Measurements from ENCODE around the gene SNRPD1. TPM values are rescaled to one million over a fixed set of nuclear protein-coding genes. Genes with fewer than 3 reads are reported as not detected.

The SNRPD1 gene
- total and polyA plus RNA-seq, 8 donors, result 28.0 to 149 (median 137) TPM

- H3K36me3 ChIP-seq, result peaks cover 0 to 3% of the 10 kb centered on the region in 2 donors
- no peak overlapping the region for H3K4me3 ChIP-seq
- no peaks in the 10 kb centered on the region for H3K9me3 ChIP-seq
- DNase-seq (no peak), ATAC-seq (no peak)
- no peaks in the 10 kb centered on the region for H3K27me3 ChIP-seq
- TF ChIP-seq, protein P1, sequence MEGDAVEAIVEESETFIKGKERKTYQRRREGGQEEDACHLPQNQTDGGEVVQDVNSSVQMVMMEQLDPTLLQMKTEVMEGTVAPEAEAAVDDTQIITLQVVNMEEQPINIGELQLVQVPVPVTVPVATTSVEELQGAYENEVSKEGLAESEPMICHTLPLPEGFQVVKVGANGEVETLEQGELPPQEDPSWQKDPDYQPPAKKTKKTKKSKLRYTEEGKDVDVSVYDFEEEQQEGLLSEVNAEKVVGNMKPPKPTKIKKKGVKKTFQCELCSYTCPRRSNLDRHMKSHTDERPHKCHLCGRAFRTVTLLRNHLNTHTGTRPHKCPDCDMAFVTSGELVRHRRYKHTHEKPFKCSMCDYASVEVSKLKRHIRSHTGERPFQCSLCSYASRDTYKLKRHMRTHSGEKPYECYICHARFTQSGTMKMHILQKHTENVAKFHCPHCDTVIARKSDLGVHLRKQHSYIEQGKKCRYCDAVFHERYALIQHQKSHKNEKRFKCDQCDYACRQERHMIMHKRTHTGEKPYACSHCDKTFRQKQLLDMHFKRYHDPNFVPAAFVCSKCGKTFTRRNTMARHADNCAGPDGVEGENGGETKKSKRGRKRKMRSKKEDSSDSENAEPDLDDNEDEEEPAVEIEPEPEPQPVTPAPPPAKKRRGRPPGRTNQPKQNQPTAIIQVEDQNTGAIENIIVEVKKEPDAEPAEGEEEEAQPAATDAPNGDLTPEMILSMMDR (IDR thresholded peaks at IDR 0.05), result no peak
- peaks cover under 1 to 17% of the 10 kb centered on the region in 2 donors for H3K4me1 ChIP-seq
- intact Hi-C loops (cut with DNase I), result no loop called here
- H3K27ac ChIP-seq, result no peak overlapping the region
These were observed 18.4 kb upstream of the SNRPD1 start for GRCh38 chr18:21593540-21594257.

DNA sequence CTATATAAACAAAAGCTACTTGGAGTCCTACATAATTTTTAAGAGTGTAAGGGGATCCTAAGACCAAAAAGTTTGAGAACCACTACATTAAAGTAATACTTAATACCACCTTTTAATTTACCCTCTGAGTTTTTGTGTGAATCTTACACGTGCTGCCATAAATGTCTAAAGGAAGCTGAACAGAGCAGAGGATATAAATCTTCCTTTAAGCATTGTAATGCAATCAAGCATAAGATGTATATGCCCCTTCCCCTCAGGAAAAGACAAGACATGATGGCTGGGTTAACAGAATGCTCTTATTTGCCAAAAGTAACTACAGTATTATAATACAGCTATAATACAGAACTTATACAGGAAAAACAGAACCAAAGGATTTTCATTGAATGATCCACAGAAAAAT, 14.5 kb upstream of the SNRPD1 start:
- Histone ChIP-seq H3K27ac (no peak overlapping the region), H3K9me3 (no peaks in the 10 kb centered on the region), H3K4me1 (peaks cover 6 to 45% of the 10 kb centered on the region in 2 donors), H3K36me3 (no peaks in the 10 kb centered on the region), H3K27me3 (no peaks in the 10 kb centered on the region), H3K4me3 (no peak overlapping the region)
- no peak for DNase-seq
- TF ChIP-seq, protein P1 (IDR thresholded peaks at IDR 0.05), result no peak
- intact Hi-C loops (cut with DNase I), result no loop called here
- no peak for ATAC-seq

DNA sequence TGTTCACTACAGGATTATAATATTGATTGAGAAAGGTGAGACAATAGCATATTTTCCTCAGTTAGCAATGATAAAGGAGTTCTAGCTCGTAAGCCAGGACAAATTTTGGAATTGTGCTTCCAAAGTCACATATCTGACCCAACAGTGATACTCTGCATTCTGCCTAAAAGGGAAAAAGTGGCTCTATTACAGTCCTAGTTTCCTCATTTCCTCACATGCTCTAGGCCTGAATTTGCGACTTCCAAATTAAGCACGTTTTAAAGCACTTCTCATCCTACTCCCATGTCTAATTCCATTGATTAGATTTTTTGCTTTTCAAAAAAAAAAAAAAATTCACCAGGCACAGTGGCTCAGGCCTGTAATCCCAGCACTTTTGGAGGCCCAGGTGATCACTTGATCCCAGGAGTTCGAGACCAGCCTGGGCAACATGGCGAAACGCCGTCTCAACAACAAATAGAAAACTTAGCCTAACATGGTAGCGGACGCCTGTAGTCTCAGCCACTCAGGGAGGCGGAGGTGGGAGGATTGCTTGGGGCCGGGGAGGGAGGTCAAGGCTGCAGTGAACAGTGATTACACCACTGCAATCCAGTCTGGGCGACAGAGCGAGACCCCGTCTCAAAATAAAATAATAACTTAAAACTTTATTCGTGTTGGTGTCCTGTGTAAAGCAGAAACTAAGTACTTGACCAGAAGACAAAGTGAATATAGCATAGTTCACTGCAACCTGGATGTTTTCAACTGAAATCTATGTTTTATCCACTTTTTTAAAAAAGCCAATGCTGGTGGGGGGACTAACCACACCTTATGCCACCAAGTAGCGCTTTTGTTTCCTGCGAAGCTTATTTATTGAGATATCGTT, 13.2 kb upstream of the SNRPD1 start:
- intact Hi-C loops (cut with DNase I), result no loop called here
- peak overlapping the region; percentile 98 to 99 for H3K27ac ChIP-seq
- DNase-seq (peak in 2 of 4 donors; percentile 7 to 36), ATAC-seq (no peak)
- H3K27me3 ChIP-seq, result no peaks in the 10 kb centered on the region
- peaks cover 6 to 45% of the 10 kb centered on the region in 2 donors for H3K4me1 ChIP-seq
- H3K9me3 ChIP-seq, result no peaks in the 10 kb centered on the region
- peak overlapping the region; percentile 88 to 91 for H3K4me3 ChIP-seq
- no peaks in the 10 kb centered on the region for H3K36me3 ChIP-seq
- TF ChIP-seq, protein P1 (IDR thresholded peaks at IDR 0.05), result no peak

- Histone ChIP-seq H3K27me3 (no peaks in the 10 kb centered on the region), H3K9me3 (no peaks in the 10 kb centered on the region), H3K4me3 (peak overlapping the region; percentile 88 to 91), H3K36me3 (no peaks in the 10 kb centered on the region), H3K4me1 (peaks cover 6 to 47% of the 10 kb centered on the region in 2 donors), H3K27ac (peak overlapping the region; percentile 98 to 99)
- intact Hi-C loops (cut with DNase I), result no loop called here
- ATAC-seq (peak; percentile 76), DNase-seq (peak in 3 of 4 donors; percentile 7 to 92 (median 14))
- TF ChIP-seq, protein P1 (IDR thresholded peaks at IDR 0.05), result no peak
These were observed 12.3 kb upstream of the SNRPD1 start for GRCh38 chr18:21599585-21600525.
